GM19395 (cell line): Measurements from ENCODE around the gene WBP1L.

ENCODE experiments used
- ATAC-seq: cut with Tn5 transposase; IDR thresholded peaks from one replicate; pipeline ENCODE4 v1.9.1; 2021; ENCODE audit warnings: mild to moderate bottlenecking, moderate library complexity; ENCODE audit not compliant: unreplicated experiment

WBP1L gene

DNA sequence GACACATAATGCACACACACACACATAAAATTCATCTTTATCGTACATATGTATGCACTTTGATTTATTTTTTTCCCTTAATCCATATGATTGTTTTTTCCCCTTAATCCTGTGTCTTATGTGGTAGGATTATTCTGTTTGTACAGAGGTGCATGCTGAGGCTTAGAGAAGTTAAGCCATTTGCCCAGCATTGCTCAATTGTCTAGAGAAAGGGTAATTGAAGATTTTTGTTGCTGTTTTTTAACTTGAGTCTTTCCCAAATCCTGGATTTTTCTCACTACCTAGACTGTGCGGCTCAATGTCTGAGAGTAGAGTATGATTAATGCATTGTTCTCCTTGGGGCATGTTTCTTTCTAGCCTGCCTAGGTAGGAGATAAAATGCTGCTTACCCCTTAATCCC, 35.0 kb downstream of the WBP1L start:
- ATAC-seq, result no peak

- no peak for ATAC-seq
These were observed 36.2 kb downstream of the WBP1L start for GRCh38 chr10:102779680-102780526.

GRCh38 chr10:102780527-102780808, 36.7 kb downstream of the WBP1L start:
- ATAC-seq, result no peak

GRCh38 chr10:102781090-102781920, 37.6 kb downstream of the WBP1L start:
- ATAC-seq, result no peak

GRCh38 chr10:102781921-102782557, 38.3 kb downstream of the WBP1L start:
- no peak for ATAC-seq

DNA sequence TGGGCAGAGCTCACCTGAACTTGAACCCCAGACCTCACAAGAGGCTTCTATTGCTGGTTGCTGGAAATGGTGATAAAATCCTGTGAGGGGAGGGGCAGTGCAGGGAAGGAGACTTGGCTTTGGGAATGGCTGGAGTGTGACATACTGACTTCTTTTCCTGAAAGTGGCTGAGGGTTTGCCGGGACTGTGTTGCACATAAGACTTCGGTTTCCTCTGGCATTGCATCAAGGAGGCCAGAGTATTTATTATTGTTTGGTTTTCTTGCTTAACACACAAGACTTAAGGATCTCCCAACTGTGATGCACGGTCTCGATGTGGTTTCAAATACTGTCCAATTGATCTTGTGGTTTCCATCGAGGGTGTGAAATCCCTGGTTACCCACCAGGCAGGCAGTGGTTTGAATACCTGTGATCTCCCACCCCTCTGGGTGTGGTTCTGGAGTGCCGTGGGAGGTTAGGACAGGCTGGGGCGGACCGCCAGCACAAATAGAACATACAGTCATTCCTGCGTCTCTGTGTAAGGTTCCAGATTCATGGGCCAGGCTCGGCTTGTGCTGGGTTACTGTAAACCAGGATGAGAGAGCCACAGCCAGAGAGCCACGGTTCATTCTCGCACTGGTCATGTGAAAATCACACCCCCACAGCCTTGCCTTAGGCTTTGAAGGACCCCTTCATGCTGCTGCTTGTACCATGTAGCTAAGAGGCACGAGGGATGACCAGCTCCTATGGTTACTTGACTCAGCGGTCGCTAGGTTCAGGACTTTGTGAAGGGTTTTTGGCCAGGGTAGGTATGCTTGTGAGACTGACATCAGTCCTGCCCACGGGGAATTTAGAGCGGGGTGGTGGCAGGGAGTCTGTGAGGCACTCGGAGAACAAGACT, 39.2 kb downstream of the WBP1L start:
- ATAC-seq, result no peak

DNA sequence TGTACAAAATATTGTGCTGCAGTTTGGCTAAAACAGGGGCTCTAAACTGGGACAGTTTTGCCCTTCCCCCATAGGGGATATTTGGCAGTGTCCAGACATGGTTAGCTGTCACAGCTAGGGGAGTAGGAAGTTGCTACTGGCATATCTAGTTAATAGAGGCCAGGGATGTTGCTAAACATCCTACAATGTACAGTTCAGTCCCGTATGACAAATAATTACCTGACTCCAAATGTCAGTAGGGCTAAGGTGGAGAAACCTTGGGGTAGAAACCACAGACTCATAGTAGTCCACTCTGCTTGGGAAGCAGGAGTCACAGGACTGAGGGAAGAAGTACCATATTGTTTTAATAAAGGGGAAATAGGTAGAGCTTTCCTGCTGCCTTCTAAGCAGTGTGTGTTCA, 39.8 kb downstream of the WBP1L start:
- ATAC-seq, result no peak

GRCh38 chr10:102785818-102786217, 42.1 kb downstream of the WBP1L start:
- ATAC-seq, result no peak

- no peak for ATAC-seq
These were observed 48.1 kb downstream of the WBP1L start for GRCh38 chr10:102791754-102792395.

DNA sequence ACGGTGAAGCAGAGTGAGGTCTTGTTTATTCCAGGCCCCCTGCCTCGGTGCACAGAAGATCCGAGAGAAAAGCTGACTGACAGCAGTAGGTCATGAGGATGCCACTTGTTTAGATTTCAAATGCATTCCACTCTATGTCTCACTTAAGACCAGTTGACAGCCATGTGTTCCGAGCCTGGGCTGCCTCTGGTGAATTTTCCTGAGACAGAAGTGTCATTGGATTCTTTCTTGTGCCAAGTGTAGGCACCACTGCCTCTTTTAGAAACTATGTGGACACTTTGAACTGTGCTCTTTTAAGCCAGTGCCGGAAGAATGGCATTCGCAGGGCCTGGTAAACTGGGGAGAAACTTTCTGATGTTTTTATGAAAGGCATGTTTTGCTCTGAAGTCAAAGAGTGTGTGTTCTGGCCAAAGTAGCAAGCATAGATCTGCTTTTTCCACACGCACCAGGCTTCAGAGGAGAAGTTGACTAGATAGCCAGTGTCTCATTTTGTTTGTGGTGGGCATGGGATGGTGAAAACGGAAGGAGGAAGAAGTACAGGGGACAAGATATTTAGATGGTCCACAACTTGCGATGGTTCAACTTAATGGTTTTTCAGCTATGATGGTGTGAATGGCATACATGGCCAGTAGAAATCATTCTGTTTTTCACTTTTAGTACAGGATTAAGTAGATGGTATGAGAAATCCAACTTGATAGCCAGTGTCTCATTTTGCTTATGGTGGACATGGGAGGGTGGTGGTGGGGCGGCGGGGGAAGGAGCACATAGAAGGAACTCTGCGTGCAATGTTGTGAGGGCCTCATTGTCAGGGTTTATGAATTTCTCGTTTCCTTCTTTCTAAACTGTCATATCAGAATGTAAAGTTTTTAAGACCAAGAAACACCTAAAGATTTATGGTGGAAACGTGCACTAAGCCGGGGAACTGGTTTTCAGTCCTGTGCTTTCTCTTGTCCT, 52.0 kb downstream of the WBP1L start:
- peak; percentile 50 for ATAC-seq

GRCh38 chr10:102796407-102797176, 52.8 kb downstream of the WBP1L start:
- peak; percentile 98 for ATAC-seq

- ATAC-seq, result no peak
These were observed 56.1 kb downstream of the WBP1L start for GRCh38 chr10:102799691-102800471.

DNA sequence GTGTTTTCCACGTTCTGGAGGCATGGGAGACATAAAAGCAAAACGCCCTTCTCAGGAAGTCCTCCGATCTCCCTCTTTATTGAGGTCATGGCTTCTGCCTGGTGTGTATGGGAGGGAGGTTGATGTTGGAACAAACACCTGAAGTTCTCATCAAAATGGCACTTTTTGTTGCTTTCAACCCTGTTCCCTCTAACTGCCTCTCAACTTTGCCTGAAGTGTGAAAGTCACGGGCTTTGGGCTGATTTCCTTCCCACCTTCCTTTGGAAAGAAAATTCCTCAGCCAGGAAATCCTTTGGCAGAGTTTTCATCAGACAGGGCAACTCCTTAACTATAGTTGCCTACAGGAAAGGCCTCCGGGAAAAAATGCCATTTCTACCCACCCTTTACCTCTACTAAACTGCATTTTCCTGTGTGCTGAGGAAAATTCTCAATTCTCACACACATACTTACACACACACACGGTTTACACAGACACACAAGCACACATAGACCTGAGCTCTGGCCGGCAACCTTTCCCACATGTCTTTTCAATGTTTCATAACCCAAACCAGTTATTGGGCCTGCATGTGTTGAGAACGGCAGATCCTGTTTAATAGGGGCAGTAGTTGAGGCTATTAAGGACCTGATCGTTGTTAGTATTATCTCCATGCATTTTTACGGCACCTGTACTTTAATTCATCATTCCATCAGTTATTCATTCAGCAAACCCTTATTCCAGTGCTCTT, 57.0 kb downstream of the WBP1L start:
- no peak for ATAC-seq

DNA sequence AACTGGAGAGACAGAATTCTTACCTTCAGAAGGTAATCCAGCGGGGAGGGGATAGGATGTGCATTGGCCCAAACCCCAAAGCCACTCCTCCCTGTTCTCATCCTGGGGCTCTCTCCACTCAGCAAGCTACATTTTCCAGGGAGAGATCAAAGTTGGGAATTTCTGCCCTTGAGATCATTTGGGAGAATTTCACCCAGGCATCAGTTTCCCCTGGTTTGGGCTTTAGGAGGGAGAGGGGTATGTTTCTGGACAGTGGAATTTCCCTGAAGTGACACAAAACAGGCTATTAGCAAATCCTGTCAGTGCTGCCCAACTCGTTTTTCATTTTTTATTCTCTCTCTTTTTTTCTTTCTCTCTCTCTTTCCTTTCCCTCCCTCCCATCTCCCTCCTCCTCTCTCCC, 57.7 kb downstream of the WBP1L start:
- no peak for ATAC-seq

- no peak for ATAC-seq
These were observed 58.2 kb downstream of the WBP1L start for GRCh38 chr10:102801978-102802377.

DNA sequence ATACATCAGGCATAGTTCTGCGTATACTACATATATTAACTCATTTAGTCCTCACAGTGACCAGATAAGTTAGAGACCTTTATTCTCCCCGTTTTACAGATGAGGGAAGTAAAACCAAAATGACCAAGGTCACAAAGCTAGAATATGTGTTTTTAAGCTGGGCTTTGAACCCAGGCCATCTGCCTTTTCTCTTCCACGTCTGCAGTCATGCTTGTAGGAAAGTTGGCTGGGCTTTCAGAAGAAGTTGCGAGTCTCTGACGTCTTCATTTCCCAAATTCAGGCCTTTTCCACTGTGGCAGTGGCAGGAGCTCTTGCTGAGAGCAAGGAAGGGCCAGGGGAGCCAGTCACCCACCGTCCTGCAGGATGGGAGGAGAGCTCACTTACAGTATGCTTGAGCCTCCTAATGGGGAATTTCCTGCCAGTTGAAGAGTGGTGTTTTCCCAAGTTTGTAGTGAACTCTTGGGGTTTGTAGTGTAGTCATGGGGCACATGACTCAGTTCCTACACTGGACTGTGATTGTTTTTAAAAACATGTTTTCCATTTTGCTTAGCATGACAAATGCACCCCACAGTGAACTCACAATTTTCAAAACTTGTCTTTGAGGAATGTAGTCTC, 59.3 kb downstream of the WBP1L start:
- ATAC-seq, result no peak
